ENCODE measurements around the gene SEMA4D.

DNA sequence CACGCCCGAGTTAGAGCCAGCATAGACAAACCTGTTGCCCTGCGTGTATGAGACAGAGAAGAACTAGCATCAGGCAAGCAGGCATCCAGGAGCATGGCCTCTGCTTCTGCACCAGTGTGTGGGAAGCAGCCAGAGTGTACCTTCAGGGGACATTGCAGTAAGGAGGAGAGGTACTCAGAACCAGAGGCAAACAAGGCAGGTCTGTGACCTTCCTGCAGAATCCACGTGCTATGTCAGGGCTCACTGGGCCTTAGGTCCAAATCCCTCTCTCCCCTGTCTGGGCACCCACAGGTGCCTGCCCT lies 116.7 kb downstream of the SEMA4D start:
- TF ChIP-seq POLR2A (IDR thresholded peaks at IDR 0.05; ENCODE audit: low read depth, low read length) (peak; percentile 24; the same call in 1 of the 2 replicates), POLR2AphosphoS5 (IDR thresholded peaks at IDR 0.05; ENCODE audit: low read depth, low read length) (peak; percentile 43; the same call in 1 of the 2 replicates), TAF1 (IDR thresholded peaks at IDR 0.05; ENCODE audit: borderline replicate concordance, low read depth, low read length) (no peak)

All from GM12892 (cell line).